NCI-H748 treated with DMSO at 0.1 percent for 48 hours (cell line): ENCODE data around the gene TMEM82.

Source experiments
- DNase-seq: peaks from one replicate; lab custom pipeline; 2025; lab: John Stamatoyannopoulos, UW

The TMEM82 gene

GRCh38 chr1:15736038-15736891 is 6.0 kb upstream of the TMEM82 start, which contains the start of gene SLC25A34:
TSS of gene SLC25A34 (plus strand) at chr1:15736258. CDS start at chr1:15736486, 228 bp downstream.
- DNase-seq: no peak

GRCh38 chr1:15736892-15737261 is 5.4 kb upstream of the TMEM82 start:
- DNase-seq: no peak

- DNase-seq: no peak
Measured at GRCh38 chr1:15737324-15738319, 4.7 kb upstream of the TMEM82 start.

- DNase-seq: no peak
Measured at GRCh38 chr1:15738416-15739113, 3.7 kb upstream of the TMEM82 start.

GRCh38 chr1:15739259-15739658 is 3.0 kb upstream of the TMEM82 start:
- no peak for DNase-seq

- no peak for DNase-seq
Measured at GRCh38 chr1:15739745-15740144, 2.6 kb upstream of the TMEM82 start.

- peak; percentile 69 for DNase-seq
Measured at GRCh38 chr1:15740924-15741850, 1.1 kb upstream of the TMEM82 start.

GRCh38 chr1:15744122-15744679 is 1.9 kb downstream of the TMEM82 start:
- no peak for DNase-seq

GRCh38 chr1:15747378-15747777 is 5.1 kb downstream of the TMEM82 start:
- DNase-seq: no peak

GRCh38 chr1:15748264-15748663 is 6.0 kb downstream of the TMEM82 start:
- DNase-seq: no peak

- no peak for DNase-seq
Measured at GRCh38 chr1:15748690-15749398, 6.5 kb downstream of the TMEM82 start.

GRCh38 chr1:15749399-15750291 is 7.3 kb downstream of the TMEM82 start:
- no peak for DNase-seq

- DNase-seq: no peak
Measured at GRCh38 chr1:15750924-15751323, 8.6 kb downstream of the TMEM82 start.

GRCh38 chr1:15751717-15752116 is 9.4 kb downstream of the TMEM82 start:
- DNase-seq: no peak

- no peak for DNase-seq
Measured at GRCh38 chr1:15753776-15754175, 11.5 kb downstream of the TMEM82 start.

- no peak for DNase-seq
Measured at GRCh38 chr1:15755021-15755645, 12.8 kb downstream of the TMEM82 start.

GRCh38 chr1:15755646-15756040 is 13.3 kb downstream of the TMEM82 start:
- DNase-seq: no peak
